PC-9 (cell line): ENCODE results near the gene GART. TPM values are rescaled to one million over a fixed set of nuclear protein-coding genes. Genes with fewer than 3 reads are reported as not detected.

Experiments used
- BruUV-seq: library from RNA; stranded (reverse); fragments of 400-500 nt; replicated peaks from 2 replicates; lab custom pipeline; 2021; lab: Mats Ljungman, UMichigan
- CTCF ChIA-PET: fragments of 300-600 bp; sonication (Branson Sonifier 250); formaldehyde crosslinking; loops from one replicate; lab custom pipeline; 2022; ENCODE audit warnings: antibody characterized with exemption; lab: Charles Lee
- POLR2A ChIA-PET: fragments of 300-600 bp; sonication (Branson Sonifier 250); formaldehyde crosslinking; loops from one replicate; lab custom pipeline; 2022; ENCODE audit warnings: antibody characterized with exemption; ENCODE audit not compliant: unreplicated experiment; lab: Charles Lee
- DNase-seq, 2 experiments: peaks; one replicate each; pipeline versions ENCODE4 v3.0.0 to v3.0.0-alpha.2; 2015 to 2022; ENCODE audit warnings: mixed read lengths in 1 of 2
- H2AFZ ChIP-seq: fragments of 200-600 bp; sonication (generic); 2 replicates; pipeline ENCODE4 v1.8.1; 2017; ENCODE audit warnings: antibody characterized with exemption
- H3F3A ChIP-seq: fragments of 200-600 bp; sonication (generic); 2 replicates; pipeline ENCODE4 v1.8.1; 2017; ENCODE audit warnings: antibody characterized with exemption, mild to moderate bottlenecking, low read depth; ENCODE audit not compliant: insufficient read depth
- H3K27ac ChIP-seq: fragments of 200-600 bp; sonication (generic); 2 replicates; pipeline ENCODE4 v1.6.1; 2016; ENCODE audit warnings: mixed run types
- H3K27me3 ChIP-seq: fragments of 200-600 bp; sonication (generic); 2 replicates; pipeline ENCODE4 v1.6.1; 2016; ENCODE audit warnings: low read depth, mixed run types; ENCODE audit not compliant: insufficient read depth
- H3K36me3 ChIP-seq: fragments of 200-600 bp; sonication (generic); 2 replicates; pipeline ENCODE4 v1.6.1; 2016; ENCODE audit warnings: low read depth, mixed run types
- H3K4me1 ChIP-seq: fragments of 200-600 bp; sonication (generic); replicated peaks from 2 replicates; pipeline ENCODE4 v1.6.1; 2016; ENCODE audit warnings: mixed run types; ENCODE audit not compliant: insufficient read depth
- H3K4me2 ChIP-seq: fragments of 200-600 bp; sonication (generic); 2 replicates; pipeline ENCODE4 v1.6.1; 2017; ENCODE audit warnings: mixed run types
- H3K4me3 ChIP-seq: fragments of 200-600 bp; sonication (generic); 2 replicates; pipeline ENCODE4 v1.6.1; 2016; ENCODE audit warnings: mixed run types
- H3K79me2 ChIP-seq: fragments of 200-600 bp; sonication (generic); 2 replicates; pipeline ENCODE4 v1.6.1; 2017; ENCODE audit warnings: low read depth, mixed run types
- H3K9me2 ChIP-seq: fragments of 200-600 bp; sonication (generic); 2 replicates; pipeline ENCODE4 v1.8.1; 2017; ENCODE audit warnings: mild to moderate bottlenecking; ENCODE audit not compliant: insufficient read depth
- H3K9me3 ChIP-seq: fragments of 200-600 bp; sonication (generic); 2 replicates; pipeline ENCODE4 v1.8.1; 2016; ENCODE audit warnings: low read depth; ENCODE audit not compliant: insufficient read depth
- H4K20me1 ChIP-seq: fragments of 200-600 bp; sonication (generic); 2 replicates; pipeline ENCODE4 v1.8.1; 2017; ENCODE audit not compliant: insufficient read depth
- CTCF ChIP-seq: fragments of 200-600 bp; sonication (generic); conservative IDR thresholded peaks from 2 replicates; pipeline ENCODE4 v1.6.1; 2017; ENCODE audit warnings: mixed run types, antibody characterized with exemption, mild to moderate bottlenecking, moderate library complexity
- EZH2 ChIP-seq: fragments of 200-600 bp; sonication (generic); IDR thresholded peaks from 2 replicates; pipeline ENCODE4 v1.8.0; 2017; ENCODE audit warnings: antibody characterized with exemption, low read depth
- intact Hi-C: fragments of 100-400 bp; cut with micrococcal nuclease; formaldehyde crosslinking; loops from one replicate; pipeline ENCODE4 v1.10.0; 2022; ENCODE audit not compliant: unreplicated experiment
- total RNA-seq: library from RNA; stranded (reverse); gene quantifications from 2 replicates; pipeline ENCODE4 v1.2.3, GENCODE V29; 2021

The GART gene
- total RNA-seq, 1 experiment from 2014 or later, result 121 TPM

GRCh38 chr21:33491373-33492102 is 50.4 kb downstream of the GART start, which contains the start of gene DNAJC28:
TSS of gene DNAJC28 (minus strand) at chr21:33491716. CDS start at chr21:33489393, 2,323 bp downstream.
- H3K9me3 ChIP-seq, result no peaks in the 10 kb centered on the region
- H3K79me2 ChIP-seq, result no peaks in the 10 kb centered on the region
- H3K4me1 ChIP-seq, result no peaks in the 10 kb centered on the region
- no peaks in the 10 kb centered on the region for H3K9me2 ChIP-seq
- no peaks in the 10 kb centered on the region for H3K27me3 ChIP-seq
- BruUV-seq, result no TSS peak
- no peaks in the 10 kb centered on the region for H4K20me1 ChIP-seq
- intact Hi-C loops, result loop anchor here (5.0 kb wide), 1 partner anchor 51 kb away; the partner anchor contains the start of genes GART and SON
- peak within 1 kb of the TSS; percentile 63 for H3K4me3 ChIP-seq
- ChIA-PET POLR2A (interaction anchor here (0.5 to 1.6 kb wide), 3 partner anchors 8 to 17 kb away, joined by 3 to 22 read pairs (median 5); partner anchors contain the start of gene TMEM50B), CTCF (interaction anchor here (0.6 to 0.9 kb wide), 2 partner anchors 12 to 292 kb away, joined by 3 to 6 read pairs; partner anchors contain the start of gene TMEM50B)
- H3K4me2 ChIP-seq, result peak within 1 kb of the TSS; percentile 80
- peak; percentile 70 to 90 for DNase-seq
- H3K27ac ChIP-seq, result no peak within 1 kb of the TSS
- no peaks in the 10 kb centered on the region; the same call in 1 of the 2 replicates for H3F3A ChIP-seq
- H2AFZ ChIP-seq, result peak within 1 kb of the TSS; percentile 83
- TF ChIP-seq EZH2 (no peak), CTCF (no peak)
- no peaks in the 10 kb centered on the region for H3K36me3 ChIP-seq

GRCh38 chr21:33490991-33491372 is 50.9 kb downstream of the GART start:
- Histone ChIP-seq H3F3A (no peaks in the 10 kb centered on the region; the same call in 1 of the 2 replicates), H3K27ac (no peak overlapping the region), H3K4me3 (peak overlapping the region; percentile 63), H3K9me3 (no peaks in the 10 kb centered on the region), H3K4me1 (no peaks in the 10 kb centered on the region), H2AFZ (peak overlapping the region; percentile 83), H3K79me2 (no peaks in the 10 kb centered on the region), H4K20me1 (no peaks in the 10 kb centered on the region), H3K27me3 (no peaks in the 10 kb centered on the region), H3K9me2 (no peaks in the 10 kb centered on the region), H3K4me2 (peak overlapping the region; percentile 80), H3K36me3 (no peaks in the 10 kb centered on the region)
- TF ChIP-seq CTCF (no peak), EZH2 (no peak)
- intact Hi-C loops, result loop anchor here (5.0 kb wide), 1 partner anchor 51 kb away; the partner anchor contains the start of genes GART and SON
- POLR2A ChIA-PET, result interaction anchor here (0.5 to 1.6 kb wide), 3 partner anchors 9 to 17 kb away, joined by 3 to 22 read pairs (median 5); partner anchors contain the start of gene TMEM50B
- CTCF ChIA-PET, result interaction anchor here (0.6 to 0.9 kb wide), 3 partner anchors 11 to 843 kb away, joined by 3 to 6 read pairs (median 6); partner anchors contain the start of gene TMEM50B
- TSS peak; percentile 57 for BruUV-seq
- DNase-seq, result no peak

DNA sequence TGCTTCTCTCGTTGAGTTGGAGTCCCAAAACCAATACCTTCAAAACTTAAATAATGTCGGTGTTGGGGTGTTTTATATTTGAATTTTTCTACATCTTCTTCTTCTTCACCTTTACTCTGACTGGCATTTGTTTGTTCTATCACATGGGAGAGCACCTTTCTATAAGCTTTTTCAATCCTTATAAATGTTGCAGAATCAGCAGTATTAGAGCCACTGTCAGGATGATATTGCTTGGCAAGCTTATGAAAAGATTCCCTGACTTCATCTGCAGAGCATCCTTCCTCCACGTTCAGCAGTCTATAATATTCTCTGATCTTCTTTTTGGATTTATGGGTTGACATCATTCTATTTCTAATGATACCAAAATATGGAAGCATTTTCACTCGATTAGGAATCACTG is 53.0 kb downstream of the GART start:
- H3K79me2 ChIP-seq, result no peaks in the 10 kb centered on the region
- no peak overlapping the region for H2AFZ ChIP-seq
- H3K9me3 ChIP-seq, result no peaks in the 10 kb centered on the region
- H3K27me3 ChIP-seq, result no peaks in the 10 kb centered on the region
- no peak for TF ChIP-seq CTCF
- TF ChIP-seq EZH2, result no peak
- H3K9me2 ChIP-seq, result no peaks in the 10 kb centered on the region
- no peaks in the 10 kb centered on the region for H4K20me1 ChIP-seq
- no TSS peak for BruUV-seq
- DNase-seq, result no peak
- no peaks in the 10 kb centered on the region for H3K4me1 ChIP-seq
- CTCF ChIA-PET, result no interaction called here
- H3K27ac ChIP-seq, result no peak overlapping the region
- no peaks in the 10 kb centered on the region; the same call in 1 of the 2 replicates for H3F3A ChIP-seq
- intact Hi-C loops, result no loop called here
- POLR2A ChIA-PET, result no interaction called here
- no peak overlapping the region for H3K4me2 ChIP-seq
- no peak overlapping the region for H3K4me3 ChIP-seq
- H3K36me3 ChIP-seq, result no peaks in the 10 kb centered on the region
